ENCODE results near the gene IL19.

- TF ChIP-seq CTCF (IDR thresholded peaks at IDR 0.05), result no peak
- no peak for TF ChIP-seq POLR2AphosphoS5 (IDR thresholded peaks at IDR 0.05)
These were observed 58.2 kb downstream of the IL19 start for GRCh38 chr1:206828765-206829164.

Measured in upper lobe of left lung (tissue), 4 donors.